Measurements from ENCODE around the gene BLTP1. TPM values are rescaled to one million over a fixed set of nuclear protein-coding genes. Genes with fewer than 3 reads are reported as not detected.

Gene BLTP1
- total RNA-seq, 6 experiments from 2014 or later = 25.6 to 30.7 (median 29.3) TPM

Other genes with a start within 250 kb of the BLTP1 start
- not detected for gene TRPC3, start 200.3 kb upstream of the BLTP1 start, total RNA-seq (2021; fragmentation: NEBNext Ultra II Directional; extraction: Animal tissue kit (Norgen Biotek cat#: 25700))
- gene ADAD1, start 226.7 kb downstream of the BLTP1 start, total RNA-seq (2021; fragmentation: NEBNext Ultra II Directional; extraction: Animal tissue kit (Norgen Biotek cat#: 25700)) = not detected

All from HFFc6 (cell line).